ENCODE results near the gene ASB12.

Gene ASB12

GRCh38 chrX:64184396-64184795 lies 46.0 kb downstream of the ASB12 start:
- DNase-seq, result no peak

DNA sequence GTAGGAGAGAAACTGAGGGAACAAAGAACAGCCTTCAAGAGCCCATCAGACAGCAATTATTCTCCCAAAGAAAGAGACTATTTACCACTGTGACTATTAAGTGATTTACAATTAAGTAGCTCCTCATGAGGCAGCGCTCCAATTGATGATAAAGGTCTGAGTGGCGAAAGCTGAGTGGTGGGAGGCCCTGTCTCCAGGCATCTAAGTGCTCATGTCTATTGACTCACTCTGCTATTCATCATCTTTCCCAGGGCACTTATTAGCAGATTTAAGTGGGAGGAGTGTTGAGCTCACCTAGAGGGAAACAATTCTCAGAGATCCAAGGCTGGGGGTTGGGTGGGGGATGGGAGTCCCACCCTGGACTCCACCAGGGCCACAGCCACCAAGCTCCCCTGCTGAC lies 48.2 kb downstream of the ASB12 start:
- no peak for DNase-seq

GRCh38 chrX:64176876-64177275 lies 53.5 kb downstream of the ASB12 start:
- DNase-seq, result no peak

All from CD4-positive, alpha-beta T cell treated with Interleukin-15 for 1 hour (primary cell).